SK-N-SH treated with all-trans-retinoic acid at 6 μM for 48 hours (cell line): Measurements from ENCODE around the gene MAFF.

Experiments
- ATAC-seq: fragments of 200-7000 bp; cut with Tn5 transposase; 3 replicates; pipeline ENCODE4 v1.9.1; 2020; ENCODE audit warnings: mild to moderate bottlenecking, moderate library complexity
- BACH2 ChIP-seq: fragments of 250-450 bp; sonication (Bioruptor Pico); IDR thresholded peaks from 2 replicates; pipeline ENCODE4 v1.9.0; 2021; ENCODE audit warnings: mild to moderate bottlenecking, borderline replicate concordance
- CREB5 ChIP-seq: fragments of 250-450 bp; sonication (Bioruptor Pico); IDR thresholded peaks from 2 replicates; pipeline ENCODE4 v1.5.1; 2020; ENCODE audit warnings: low read depth, mild to moderate bottlenecking, moderate library complexity
- CSDC2 ChIP-seq: fragments of 250-450 bp; sonication (Bioruptor Pico); IDR thresholded peaks from 2 replicates; pipeline ENCODE4 v1.5.0; 2020; ENCODE audit warnings: mild to moderate bottlenecking, moderate library complexity
- CSRNP3 ChIP-seq: fragments of 250-450 bp; sonication (Bioruptor Pico); IDR thresholded peaks from 2 replicates; pipeline ENCODE4 v1.5.1; 2021; ENCODE audit warnings: mild to moderate bottlenecking, moderate library complexity
- ESRRG ChIP-seq: fragments of 250-450 bp; sonication (Bioruptor Pico); IDR thresholded peaks from 2 replicates; pipeline ENCODE4 v1.6.1; 2021; ENCODE audit warnings: mild to moderate bottlenecking
- GLIS3 ChIP-seq: fragments of 250-450 bp; sonication (Bioruptor Pico); IDR thresholded peaks from 2 replicates; pipeline ENCODE4 v1.5.0; 2020; ENCODE audit warnings: mild to moderate bottlenecking, moderate library complexity
- ISL1 ChIP-seq: fragments of 250-450 bp; sonication (Bioruptor Pico); IDR thresholded peaks from 2 replicates; pipeline ENCODE4 v2.1.2; 2022; ENCODE audit warnings: mild to moderate bottlenecking, moderate library complexity
- OSR1 ChIP-seq: fragments of 250-450 bp; sonication (Bioruptor Pico); IDR thresholded peaks from 2 replicates; pipeline ENCODE4 v1.8.0; 2022; ENCODE audit warnings: moderate library complexity, mild to moderate bottlenecking, inconsistent platforms
- POU6F1 ChIP-seq: fragments of 250-450 bp; sonication (Bioruptor Pico); IDR thresholded peaks from 2 replicates; pipeline ENCODE4 v1.8.0; 2021; ENCODE audit warnings: low read depth, mild to moderate bottlenecking, moderate library complexity, borderline replicate concordance
- PPARA ChIP-seq: fragments of 250-450 bp; sonication (Bioruptor Pico); IDR thresholded peaks from 2 replicates; pipeline ENCODE4 v1.5.0; 2020; ENCODE audit warnings: mild to moderate bottlenecking, borderline replicate concordance
- RARB ChIP-seq: fragments of 250-450 bp; sonication (Bioruptor Pico); IDR thresholded peaks from 2 replicates; pipeline ENCODE4 v1.8.0; 2021; ENCODE audit warnings: mild to moderate bottlenecking, moderate library complexity
- SNAI2 ChIP-seq: fragments of 250-450 bp; sonication (Bioruptor Pico); IDR thresholded peaks from 2 replicates; pipeline ENCODE4 v1.5.0; 2020; ENCODE audit warnings: mild to moderate bottlenecking, moderate library complexity
- TCF4 ChIP-seq: fragments of 250-450 bp; sonication (Bioruptor Pico); IDR thresholded peaks from 2 replicates; pipeline ENCODE4 v1.8.0; 2021; ENCODE audit warnings: mild to moderate bottlenecking, moderate library complexity, borderline replicate concordance
- TOX ChIP-seq: fragments of 250-450 bp; sonication (Bioruptor Pico); IDR thresholded peaks from 2 replicates; pipeline ENCODE4 v1.8.0; 2021; ENCODE audit warnings: mild to moderate bottlenecking, moderate library complexity, borderline replicate concordance
- TSHZ2 ChIP-seq: fragments of 250-450 bp; sonication (Bioruptor Pico); IDR thresholded peaks from 2 replicates; pipeline ENCODE4 v1.5.0; 2020; ENCODE audit warnings: mild to moderate bottlenecking, moderate library complexity
- ZC3H10 ChIP-seq: fragments of 250-450 bp; sonication (Bioruptor Pico); IDR thresholded peaks from 2 replicates; pipeline ENCODE4 v1.5.1; 2021; ENCODE audit warnings: mild to moderate bottlenecking, moderate library complexity
- ZFP3 ChIP-seq: fragments of 250-450 bp; sonication (Bioruptor Pico); IDR thresholded peaks from 2 replicates; pipeline ENCODE4 v1.5.0; 2020; ENCODE audit warnings: mild to moderate bottlenecking, moderate library complexity
- ZFP30 ChIP-seq: fragments of 450-650 bp; formaldehyde crosslinking; IDR thresholded peaks from 2 replicates; pipeline ENCODE4 v1.5.0; 2022; ENCODE audit warnings: mild to moderate bottlenecking, moderate library complexity
- ZNF565 ChIP-seq: fragments of 450-650 bp; formaldehyde crosslinking; conservative IDR thresholded peaks from 2 replicates; pipeline ENCODE4 v1.5.0; 2020; ENCODE audit warnings: low read depth, mild to moderate bottlenecking, moderate library complexity
- ZNF70 ChIP-seq: fragments of 450-650 bp; formaldehyde crosslinking; IDR thresholded peaks from 2 replicates; pipeline ENCODE4 v1.5.0; 2020; ENCODE audit warnings: mild to moderate bottlenecking, moderate library complexity
- ZNF8 ChIP-seq: fragments of 450-650 bp; formaldehyde crosslinking; IDR thresholded peaks from 2 replicates; pipeline ENCODE4 v1.5.0; 2020; ENCODE audit warnings: mild to moderate bottlenecking, moderate library complexity
- TF ChIP-seq, protein P1 (sequence below): fragments of 250-450 bp; sonication (Bioruptor Pico); IDR thresholded peaks from 2 replicates; pipeline ENCODE4 v1.8.0; 2020; ENCODE audit warnings: mild to moderate bottlenecking, moderate library complexity, borderline replicate concordance

Gene MAFF

DNA sequence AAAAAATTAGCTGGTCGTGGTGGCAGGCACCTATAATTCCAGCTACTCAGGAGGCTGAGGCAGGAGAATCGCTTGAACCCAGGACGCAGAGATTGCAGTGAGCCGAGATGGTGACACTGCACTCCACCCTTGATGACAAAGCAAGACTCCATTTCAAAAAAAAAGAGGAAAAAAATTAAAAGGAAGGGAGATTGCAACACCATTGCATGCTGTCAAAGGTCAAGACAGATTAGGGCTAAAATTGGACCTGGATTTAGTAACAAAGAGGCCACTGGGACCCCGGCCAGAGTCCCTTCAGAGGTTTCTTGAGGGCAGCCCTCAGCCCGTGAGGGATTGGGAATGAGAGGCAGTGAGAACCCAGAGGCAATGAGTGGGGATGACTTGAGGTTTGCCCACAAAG is 8.2 kb upstream of the MAFF start:
- ATAC-seq, result no peak
- TF ChIP-seq GLIS3, result no peak
- TF ChIP-seq ZNF565 (CRISPR knock-in tag), result no peak
- no peak for TF ChIP-seq TCF4 (CRISPR knock-in tag)
- no peak for TF ChIP-seq ZC3H10
- TF ChIP-seq ZFP3 (CRISPR knock-in tag), result no peak
- TF ChIP-seq ISL1 (CRISPR knock-in tag), result no peak
- no peak for TF ChIP-seq BACH2 (CRISPR knock-in tag)
- no peak for TF ChIP-seq TSHZ2 (CRISPR knock-in tag)
- no peak for TF ChIP-seq ZFP30 (CRISPR knock-in tag)
- no peak for TF ChIP-seq ZNF70 (CRISPR knock-in tag)
- TF ChIP-seq, protein P1, sequence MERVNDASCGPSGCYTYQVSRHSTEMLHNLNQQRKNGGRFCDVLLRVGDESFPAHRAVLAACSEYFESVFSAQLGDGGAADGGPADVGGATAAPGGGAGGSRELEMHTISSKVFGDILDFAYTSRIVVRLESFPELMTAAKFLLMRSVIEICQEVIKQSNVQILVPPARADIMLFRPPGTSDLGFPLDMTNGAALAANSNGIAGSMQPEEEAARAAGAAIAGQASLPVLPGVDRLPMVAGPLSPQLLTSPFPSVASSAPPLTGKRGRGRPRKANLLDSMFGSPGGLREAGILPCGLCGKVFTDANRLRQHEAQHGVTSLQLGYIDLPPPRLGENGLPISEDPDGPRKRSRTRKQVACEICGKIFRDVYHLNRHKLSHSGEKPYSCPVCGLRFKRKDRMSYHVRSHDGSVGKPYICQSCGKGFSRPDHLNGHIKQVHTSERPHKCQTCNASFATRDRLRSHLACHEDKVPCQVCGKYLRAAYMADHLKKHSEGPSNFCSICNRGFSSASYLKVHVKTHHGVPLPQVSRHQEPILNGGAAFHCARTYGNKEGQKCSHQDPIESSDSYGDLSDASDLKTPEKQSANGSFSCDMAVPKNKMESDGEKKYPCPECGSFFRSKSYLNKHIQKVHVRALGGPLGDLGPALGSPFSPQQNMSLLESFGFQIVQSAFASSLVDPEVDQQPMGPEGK, result no peak
- TF ChIP-seq CSRNP3 (CRISPR knock-in tag), result no peak
- no peak for TF ChIP-seq PPARA
- TF ChIP-seq ZNF8 (CRISPR knock-in tag), result no peak
- TF ChIP-seq POU6F1 (CRISPR knock-in tag), result no peak
- TF ChIP-seq CSDC2 (CRISPR knock-in tag), result no peak
- no peak for TF ChIP-seq CREB5 (CRISPR knock-in tag)

DNA sequence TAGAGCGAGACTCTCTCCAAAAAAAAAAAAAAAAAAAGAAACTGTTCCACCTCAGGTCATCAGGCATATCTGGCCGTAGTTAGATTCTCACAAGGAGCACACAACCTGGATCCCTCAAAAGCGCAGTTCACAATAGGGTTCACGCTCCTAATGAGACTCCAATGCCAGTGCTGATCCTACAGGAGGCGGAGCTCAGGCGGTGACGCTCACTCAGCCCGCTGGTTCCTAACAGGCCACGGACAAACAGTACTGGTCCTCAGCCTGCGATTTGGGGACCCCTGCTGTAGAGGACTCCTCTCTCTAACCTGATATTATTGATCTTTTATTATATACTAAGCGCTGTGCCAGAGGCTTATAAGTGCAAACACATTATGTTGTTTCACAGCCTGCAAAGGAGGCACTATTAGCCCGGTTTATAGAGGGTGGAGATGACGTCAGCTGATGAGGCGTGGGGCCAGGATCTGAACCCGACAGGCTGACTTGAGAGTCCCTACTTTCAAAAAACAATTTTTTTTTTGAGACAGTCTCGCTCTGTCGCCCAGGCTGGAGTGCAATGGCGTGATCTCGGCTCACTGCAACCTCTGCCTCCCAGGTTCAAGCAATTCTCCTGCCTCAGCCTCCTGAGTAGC is 4.9 kb upstream of the MAFF start:
- TF ChIP-seq GLIS3 (no peak), CSRNP3 (CRISPR knock-in tag) (no peak), SNAI2 (CRISPR knock-in tag) (no peak)
- TF ChIP-seq, all 23 proteins: peak for 0
- no peak for ATAC-seq

GRCh38 chr22:38199826-38200559 is 1.8 kb upstream of the MAFF start:
- ATAC-seq, result no peak
- no peak for TF ChIP-seq ZNF70 (CRISPR knock-in tag)
- no peak for TF ChIP-seq ZFP30 (CRISPR knock-in tag)
- no peak for TF ChIP-seq SNAI2 (CRISPR knock-in tag)
- no peak for TF ChIP-seq TOX (CRISPR knock-in tag)
- TF ChIP-seq ISL1 (CRISPR knock-in tag), result no peak
- TF ChIP-seq PPARA, result no peak
- TF ChIP-seq RARB (CRISPR knock-in tag), result no peak
- TF ChIP-seq TCF4 (CRISPR knock-in tag), result no peak
- no peak for TF ChIP-seq ESRRG (CRISPR knock-in tag)
- TF ChIP-seq ZNF8 (CRISPR knock-in tag), result no peak
- TF ChIP-seq BACH2 (CRISPR knock-in tag), result no peak
- no peak for TF ChIP-seq OSR1 (CRISPR knock-in tag)
- no peak for TF ChIP-seq CSRNP3 (CRISPR knock-in tag)
- TF ChIP-seq CSDC2 (CRISPR knock-in tag), result no peak
